Glutamatergic neuron (in vitro differentiated cells): ENCODE measurements around the gene TMEM139. TPM values are rescaled to one million over a fixed set of nuclear protein-coding genes. Genes with fewer than 3 reads are reported as not detected.

Experiments
- DNase-seq: peaks from one replicate; pipeline ENCODE4 v3.0.0; 2022
- H3K27ac Mint-ChIP-seq: one replicate; pipeline ENCODE4 v1.8.0; 2020; ENCODE audit warnings: mild to moderate bottlenecking, mixed read lengths, inconsistent platforms; ENCODE audit not compliant: unreplicated experiment
- H3K27me3 Mint-ChIP-seq: one replicate; pipeline ENCODE4 v1.8.0; 2020; ENCODE audit warnings: mild to moderate bottlenecking, moderate library complexity, mixed read lengths, inconsistent platforms; ENCODE audit not compliant: unreplicated experiment
- H3K36me3 Mint-ChIP-seq: one replicate; pipeline ENCODE4 v1.8.0; 2020; ENCODE audit warnings: mild to moderate bottlenecking, mixed read lengths, inconsistent platforms; ENCODE audit not compliant: unreplicated experiment
- H3K4me1 Mint-ChIP-seq: one replicate; pipeline ENCODE4 v1.8.0; 2020; ENCODE audit warnings: mild to moderate bottlenecking, low read depth, mixed read lengths, inconsistent platforms; ENCODE audit not compliant: unreplicated experiment
- H3K4me3 Mint-ChIP-seq: one replicate; pipeline ENCODE4 v1.8.0; 2020; ENCODE audit warnings: mild to moderate bottlenecking, mixed read lengths, inconsistent platforms; ENCODE audit not compliant: unreplicated experiment
- H3K9me3 Mint-ChIP-seq: one replicate; pipeline ENCODE4 v1.8.0; 2020; ENCODE audit warnings: mild to moderate bottlenecking, moderate library complexity, mixed read lengths, inconsistent platforms; ENCODE audit not compliant: unreplicated experiment
- CTCF ChIP-seq: fragments of 200-600 bp; sonication (generic); IDR thresholded peaks from one replicate; pipeline ENCODE4 v1.5.0; 2021; ENCODE audit not compliant: partially characterized antibody, unreplicated experiment
- total RNA-seq: library from RNA; stranded (reverse); fragmentation: NEBNext Ultra II Directional; extraction: Animal tissue kit (Norgen Biotek cat#: 25700); gene quantifications from one replicate; pipeline ENCODE4 v1.2.1, GENCODE V29; 2021; ENCODE audit not compliant: unreplicated experiment

Gene TMEM139
- total RNA-seq, 1 donor from 2014 or later = not detected

DNA sequence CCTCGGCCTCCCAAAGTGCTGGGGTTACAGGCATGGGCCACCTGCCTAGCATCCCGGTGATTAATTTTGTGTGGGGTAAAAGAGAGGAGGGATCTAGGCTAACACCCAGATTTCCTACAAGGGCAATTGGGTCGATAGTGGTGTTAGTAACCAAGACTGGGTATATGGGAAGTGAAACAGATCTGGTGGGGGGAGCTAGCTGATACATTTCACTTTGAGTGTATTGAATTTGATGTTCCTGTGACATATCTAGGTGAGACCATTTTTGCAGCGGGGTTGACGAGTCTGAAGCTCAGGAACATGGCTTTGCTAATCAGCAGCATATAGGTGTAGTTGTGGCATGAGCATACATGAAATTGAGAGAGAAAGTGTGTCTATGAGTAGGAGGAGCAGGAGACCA lies 43.1 kb downstream of the TMEM139 start:
- H3K4me3 Mint-ChIP-seq = no peak overlapping the region
- H3K27ac Mint-ChIP-seq = no peak overlapping the region
- TF ChIP-seq CTCF = no peak
- peaks cover 2% of the 10 kb centered on the region for H3K27me3 Mint-ChIP-seq
- H3K36me3 Mint-ChIP-seq = no peaks in the 10 kb centered on the region
- DNase-seq = no peak
- H3K9me3 Mint-ChIP-seq = peaks cover 4% of the 10 kb centered on the region
- H3K4me1 Mint-ChIP-seq = peaks cover 17% of the 10 kb centered on the region

- Mint-ChIP-seq H3K4me1 (peaks cover 2% of the 10 kb centered on the region), H3K27ac (no peak overlapping the region), H3K9me3 (peaks cover 2% of the 10 kb centered on the region), H3K4me3 (no peak overlapping the region), H3K36me3 (no peaks in the 10 kb centered on the region), H3K27me3 (no peaks in the 10 kb centered on the region)
- no peak for DNase-seq
- no peak for TF ChIP-seq CTCF
Measured at GRCh38 chr7:143329471-143330170, 44.9 kb downstream of the TMEM139 start.

DNA sequence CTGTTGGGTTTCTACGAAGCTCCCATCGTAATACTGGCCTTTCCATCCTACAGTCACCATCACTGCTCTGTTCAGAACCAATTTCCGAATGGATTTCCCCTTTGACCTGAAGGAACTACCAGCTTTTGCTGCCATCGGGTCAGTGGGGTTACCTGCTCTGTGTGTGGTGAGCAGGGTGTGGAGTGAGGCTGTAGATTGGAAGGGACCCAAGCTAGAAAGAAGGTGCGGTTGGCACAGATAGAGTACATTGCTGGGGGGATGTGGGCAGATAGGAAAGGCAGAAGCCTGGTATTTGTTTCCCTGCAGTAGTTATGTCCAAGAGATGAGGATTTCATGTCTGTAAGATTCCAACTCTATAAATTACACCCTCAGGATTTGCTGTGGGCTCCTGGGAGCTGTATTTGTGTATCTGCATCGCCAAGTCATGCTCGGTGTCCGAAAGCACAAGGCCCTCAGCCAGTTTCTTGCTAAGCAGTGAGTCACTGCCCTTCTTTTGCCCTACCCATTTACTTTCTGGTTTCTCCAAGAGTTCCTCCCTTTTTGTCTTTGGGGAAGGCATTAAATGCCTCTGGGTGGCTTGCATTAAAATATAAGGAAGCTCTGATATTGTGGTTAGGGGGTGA lies 46.5 kb downstream of the TMEM139 start:
- DNase-seq = no peak
- Mint-ChIP-seq H3K27me3 (no peaks in the 10 kb centered on the region), H3K27ac (no peak overlapping the region), H3K4me1 (peaks cover 2% of the 10 kb centered on the region), H3K36me3 (no peaks in the 10 kb centered on the region), H3K9me3 (peaks cover 2% of the 10 kb centered on the region), H3K4me3 (no peak overlapping the region)
- no peak for TF ChIP-seq CTCF

DNA sequence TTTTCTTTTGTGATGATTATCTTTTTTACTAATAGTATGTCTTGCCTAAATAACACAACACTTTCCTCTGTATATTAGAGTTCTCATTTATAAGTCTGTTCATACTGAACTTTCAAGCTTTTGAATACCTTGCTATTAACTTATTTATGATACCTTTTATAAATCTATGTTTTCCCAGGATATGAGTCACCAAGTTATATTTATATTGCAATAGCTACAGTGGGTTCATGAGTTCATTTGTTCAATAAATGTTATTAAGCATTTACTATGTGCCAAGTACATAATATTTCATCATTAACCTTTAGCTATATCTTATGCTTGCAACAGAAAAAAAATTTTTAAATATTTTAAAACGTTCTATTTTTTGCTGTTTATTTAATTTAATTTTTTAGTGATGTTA lies 49.5 kb downstream of the TMEM139 start:
- TF ChIP-seq CTCF = no peak
- DNase-seq = no peak
- H3K4me1 Mint-ChIP-seq = no peaks in the 10 kb centered on the region
- H3K36me3 Mint-ChIP-seq = no peaks in the 10 kb centered on the region
- no peaks in the 10 kb centered on the region for H3K9me3 Mint-ChIP-seq
- no peak overlapping the region for H3K27ac Mint-ChIP-seq
- no peak overlapping the region for H3K4me3 Mint-ChIP-seq
- no peaks in the 10 kb centered on the region for H3K27me3 Mint-ChIP-seq

- TF ChIP-seq CTCF = no peak
- Mint-ChIP-seq H3K4me3 (no peak overlapping the region), H3K36me3 (no peaks in the 10 kb centered on the region), H3K27me3 (no peaks in the 10 kb centered on the region), H3K9me3 (no peaks in the 10 kb centered on the region), H3K4me1 (no peaks in the 10 kb centered on the region), H3K27ac (no peak overlapping the region)
- DNase-seq = no peak
Measured at GRCh38 chr7:143337216-143337615, 52.5 kb downstream of the TMEM139 start.

Other genes with a start within 250 kb of the TMEM139 start
- not detected for gene OR6V1, start 232.6 kb upstream of the TMEM139 start, total RNA-seq
- gene PIP, start 152.9 kb upstream of the TMEM139 start, total RNA-seq = not detected
- not detected for gene TAS2R39, start 101.5 kb upstream of the TMEM139 start, total RNA-seq
- gene TAS2R40, start 62.9 kb upstream of the TMEM139 start, total RNA-seq = not detected
- 48.6 TPM for gene GSTK1, start 21.5 kb upstream of the TMEM139 start, total RNA-seq
- 59.2 TPM for gene CASP2, start 3.4 kb downstream of the TMEM139 start, total RNA-seq
- 0.56 TPM for gene CLCN1, start 31.2 kb downstream of the TMEM139 start, total RNA-seq
- gene FAM131B, start 77.8 kb downstream of the TMEM139 start, total RNA-seq = 111 TPM
- gene ZYX, start 96.4 kb downstream of the TMEM139 start, total RNA-seq = 163 TPM
- gene EPHA1, start 123.9 kb downstream of the TMEM139 start, total RNA-seq = 4.7 TPM
- gene TAS2R60, start 158.5 kb downstream of the TMEM139 start, total RNA-seq = not detected
- not detected for gene TAS2R41, start 192.9 kb downstream of the TMEM139 start, total RNA-seq